ENCODE measurements around the gene GAD1.

DNA sequence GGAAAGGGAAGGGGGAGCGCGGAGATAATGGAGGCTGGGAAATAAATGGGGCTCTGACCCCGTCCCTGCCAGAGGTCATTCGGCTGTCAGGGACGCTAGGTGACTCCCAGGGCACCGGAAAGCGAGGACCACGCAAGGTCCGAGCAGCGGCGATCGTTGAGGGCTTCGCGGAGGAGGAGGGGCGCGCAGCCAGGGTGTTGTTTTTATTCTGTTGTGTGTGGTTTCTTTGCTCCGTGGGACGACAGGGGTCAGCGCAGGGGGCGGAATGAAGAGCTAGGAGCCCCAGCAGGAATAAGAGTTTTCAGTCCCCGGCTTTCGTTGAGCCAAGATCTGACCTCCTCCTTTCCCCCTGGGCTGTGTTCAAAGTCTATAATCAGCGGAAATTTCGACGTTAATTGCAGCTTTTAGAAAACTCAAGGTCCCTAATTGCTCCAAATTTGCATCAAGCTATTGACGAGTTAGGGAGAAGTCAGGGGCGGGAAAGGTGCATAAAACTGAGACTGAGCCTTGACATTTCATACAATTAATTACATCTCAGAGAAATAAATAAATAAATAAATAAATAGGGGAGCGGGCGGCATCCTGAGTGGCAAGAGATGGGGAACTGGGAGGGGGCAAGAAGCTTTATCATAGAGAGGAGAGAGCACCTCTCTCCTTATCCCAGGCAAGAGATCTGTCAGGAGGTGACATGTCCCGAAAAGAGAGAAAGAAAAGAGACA, 2.2 kb downstream of the GAD1 start:
- TF ChIP-seq, protein P1, sequence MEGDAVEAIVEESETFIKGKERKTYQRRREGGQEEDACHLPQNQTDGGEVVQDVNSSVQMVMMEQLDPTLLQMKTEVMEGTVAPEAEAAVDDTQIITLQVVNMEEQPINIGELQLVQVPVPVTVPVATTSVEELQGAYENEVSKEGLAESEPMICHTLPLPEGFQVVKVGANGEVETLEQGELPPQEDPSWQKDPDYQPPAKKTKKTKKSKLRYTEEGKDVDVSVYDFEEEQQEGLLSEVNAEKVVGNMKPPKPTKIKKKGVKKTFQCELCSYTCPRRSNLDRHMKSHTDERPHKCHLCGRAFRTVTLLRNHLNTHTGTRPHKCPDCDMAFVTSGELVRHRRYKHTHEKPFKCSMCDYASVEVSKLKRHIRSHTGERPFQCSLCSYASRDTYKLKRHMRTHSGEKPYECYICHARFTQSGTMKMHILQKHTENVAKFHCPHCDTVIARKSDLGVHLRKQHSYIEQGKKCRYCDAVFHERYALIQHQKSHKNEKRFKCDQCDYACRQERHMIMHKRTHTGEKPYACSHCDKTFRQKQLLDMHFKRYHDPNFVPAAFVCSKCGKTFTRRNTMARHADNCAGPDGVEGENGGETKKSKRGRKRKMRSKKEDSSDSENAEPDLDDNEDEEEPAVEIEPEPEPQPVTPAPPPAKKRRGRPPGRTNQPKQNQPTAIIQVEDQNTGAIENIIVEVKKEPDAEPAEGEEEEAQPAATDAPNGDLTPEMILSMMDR (IDR thresholded peaks at IDR 0.05), result no peak
- no peak for TF ChIP-seq POLR2A (IDR thresholded peaks at IDR 0.05)
